GM12878 (cell line): ENCODE measurements around the gene GAS2L1. TPM values are rescaled to one million over a fixed set of nuclear protein-coding genes. Genes with fewer than 3 reads are reported as not detected.

ENCODE experiments used
- ATAC-seq: fragments of 200-7000 bp; cut with Tn5 transposase; 3 replicates; pipeline ENCODE4 v1.9.1; 2020; ENCODE audit warnings: mild to moderate bottlenecking, moderate library complexity
- BruUV-seq: library from RNA; stranded (reverse); fragments of 400-500 nt; replicated peaks from 2 replicates; lab custom pipeline; 2021; lab: Mats Ljungman, UMichigan
- CTCF ChIA-PET: fragments of 300-600 bp; sonication (Branson Sonifier 250); formaldehyde crosslinking; extraction: SDS; loops from one replicate; lab custom pipeline; 2021; ENCODE audit warnings: inconsistent platforms; lab: Yijun Ruan, JAX
- POLR2A ChIA-PET: fragments of 350-600 bp; formaldehyde crosslinking; extraction: SDS; loops from one replicate; lab custom pipeline; 2021; ENCODE audit warnings: inconsistent platforms; lab: Charles Lee
- RAD21 ChIA-PET: fragments of 300-600 bp; sonication (Branson Sonifier 250); formaldehyde crosslinking; loops from one replicate; lab custom pipeline; 2023; ENCODE audit warnings: antibody characterized with exemption; ENCODE audit not compliant: unreplicated experiment; lab: Charles Lee
- SMC1A ChIA-PET: fragments of 300-600 bp; sonication (Branson Sonifier 250); formaldehyde crosslinking; loops from one replicate; lab custom pipeline; 2023; ENCODE audit not compliant: unreplicated experiment, uncharacterized antibody; lab: Charles Lee
- DNase-seq: peaks from one replicate; pipeline ENCODE4 v3.0.0-alpha.2; 2011; ENCODE audit warnings: low read depth, low spot score
- FAIRE-seq: peaks from 3 replicates; lab custom pipeline; 2011; peaks lifted over from hg19 to GRCh38; lab: Jason Lieb, UNC
- H2AFZ ChIP-seq: 2 replicates; pipeline ENCODE4 v1.6.0; 2011; ENCODE audit warnings: low read depth, low read length, control low read depth; ENCODE audit not compliant: control insufficient read depth
- H3K27ac ChIP-seq: 2 replicates; pipeline ENCODE4 v1.5.1; 2011; ENCODE audit warnings: control low read depth; ENCODE audit not compliant: control insufficient read depth, insufficient read depth
- H3K27me3 ChIP-seq, 2 experiments: replicated peaks in 1 of 2; 2 replicates each; pipeline versions ENCODE4 v1.6.0 to v1.6.1; 2011; ENCODE audit warnings: low read length in 1 of 2; ENCODE audit not compliant: control insufficient read depth in 2 of 2, insufficient read depth in 2 of 2
- H3K36me3 ChIP-seq, 2 experiments: 2 replicates each; pipeline ENCODE4 v1.5.1; 2011; ENCODE audit warnings: low read length in 1 of 2; ENCODE audit not compliant: control insufficient read depth in 2 of 2, insufficient read depth in 2 of 2
- H3K4me1 ChIP-seq: 2 replicates; pipeline ENCODE4 v1.6.1; 2011; ENCODE audit warnings: mild to moderate bottlenecking, low read length, moderate library complexity, mixed read lengths; ENCODE audit not compliant: control insufficient read depth, insufficient read depth
- H3K4me2 ChIP-seq: 2 replicates; pipeline ENCODE4 v1.6.0; 2011; ENCODE audit warnings: control low read depth; ENCODE audit not compliant: control insufficient read depth, insufficient read depth
- H3K4me3 ChIP-seq: fragments of 200-600 bp; sonication (generic); 2 replicates; pipeline ENCODE4 v1.5.1; 2016
- H3K79me2 ChIP-seq: 2 replicates; pipeline ENCODE4 v1.6.0; 2011; ENCODE audit warnings: low read length; ENCODE audit not compliant: control insufficient read depth, insufficient read depth
- H3K9ac ChIP-seq: 2 replicates; pipeline ENCODE4 v1.8.0; 2011; ENCODE audit warnings: low read length, control low read depth, mixed read lengths; ENCODE audit not compliant: control insufficient read depth, insufficient read depth
- H3K9me3 ChIP-seq: replicated peaks from 3 replicates; pipeline ENCODE4 v1.5.1; 2011; ENCODE audit warnings: mild to moderate bottlenecking, low read length; ENCODE audit not compliant: control insufficient read depth, insufficient read depth
- H4K20me1 ChIP-seq: 2 replicates; pipeline ENCODE4 v1.6.0; 2011; ENCODE audit not compliant: control insufficient read depth, insufficient read depth
- BCL11A ChIP-seq: IDR thresholded peaks from 2 replicates; pipeline ENCODE4 v1.6.1; 2011; ENCODE audit warnings: low read depth, low read length
- BRCA1 ChIP-seq: IDR thresholded peaks from 2 replicates; pipeline ENCODE4 v1.6.1; 2011; ENCODE audit warnings: low read depth, low read length, improper control_type of control experiment
- E2F8 ChIP-seq: fragments of 450-650 bp; IDR thresholded peaks from 2 replicates; pipeline ENCODE4 v1.6.1; 2018; ENCODE audit warnings: mild to moderate bottlenecking, low read depth, moderate library complexity; ENCODE audit not compliant: partially characterized antibody
- GABPA ChIP-seq: IDR thresholded peaks from 2 replicates; pipeline ENCODE4 v1.6.1; 2014; ENCODE audit warnings: antibody characterized with exemption, low read depth, mild to moderate bottlenecking, inconsistent platforms
- NFXL1 ChIP-seq: fragments of 450-650 bp; IDR thresholded peaks from 2 replicates; pipeline ENCODE4 v1.6.1; 2017; ENCODE audit warnings: antibody characterized with exemption, mild to moderate bottlenecking, borderline replicate concordance
- SREBF2 ChIP-seq: IDR thresholded peaks from 2 replicates; pipeline ENCODE4 v1.6.1; 2012; ENCODE audit warnings: mild to moderate bottlenecking, low read length
- WGBS: methylation state at CpG from one replicate; pipeline ENCODE4 v1.1.6; 2016; ENCODE audit warnings: low lambda C conversion rate; ENCODE audit not compliant: insufficient replicate concordance, insufficient coverage; ENCODE audit errors: missing lambda C conversion rate; 5-methylcytosine and 5-hydroxymethylcytosine counted together
- in situ Hi-C: fragments of 300-500 bp; cut with MboI; formaldehyde crosslinking; loops from 9 replicates; pipeline ENCODE4 v1.14.3; 2018; ENCODE audit warnings: mixed read lengths
- intact Hi-C: fragments of 100-400 bp; cut with micrococcal nuclease; formaldehyde crosslinking; loops from one replicate; pipeline ENCODE4 v1.14.2; 2022; ENCODE audit not compliant: unreplicated experiment
- polyA plus RNA-seq, 11 experiments: library from polyadenylated mRNA; depleted of rRNA in 4 of 11; unstranded in 6 of 11; stranded (reverse) in 5 of 11; fragments of >200 nt; fragmentation: Nextera tagmentation in 4 of 11; fragmentation: Illumina TruSeq in 1 of 11; extraction: Ambion mirVana in 4 of 11; extraction: Trizol in 1 of 11; gene quantifications; 1 replicate in 1 of 11; 2 replicates in 10 of 11; pipeline versions ENCODE4 v1.2.1 to v1.2.3, GENCODE V29; 2011 to 2016; ENCODE audit warnings: inconsistent platforms in 2 of 11, missing spikeins in 2 of 11, low read depth in 1 of 11
- total RNA-seq, 4 experiments: library from RNA; depleted of rRNA in 3 of 4; stranded (reverse); fragments of >200 nt in 3 of 4; fragmentation: Illumina TruSeq in 1 of 4; extraction: Trizol in 1 of 4; gene quantifications; 2 replicates each; pipeline versions ENCODE4 v1.2.1 to v1.2.3, GENCODE V29; 2013 to 2021
- TF ChIP-seq, protein P1 (sequence below): fragments of 450-650 bp; IDR thresholded peaks from 2 replicates; pipeline ENCODE4 v1.6.1; 2017; ENCODE audit warnings: borderline replicate concordance
- TF ChIP-seq, protein P2 (sequence below): IDR thresholded peaks from 2 replicates; pipeline ENCODE4 v1.6.1; 2012; ENCODE audit warnings: low read depth, low read length, improper control_type of control experiment

GAS2L1 gene
- total and polyA plus RNA-seq, 10 of the 15 experiments (the other 5 are each of a cell fraction or from before 2014, with no cell fraction given) = 0.03 to 0.13 TPM; not detected in 8

- TF ChIP-seq E2F8 = no peak
- TF ChIP-seq BRCA1 = no peak
- TF ChIP-seq, protein P1, sequence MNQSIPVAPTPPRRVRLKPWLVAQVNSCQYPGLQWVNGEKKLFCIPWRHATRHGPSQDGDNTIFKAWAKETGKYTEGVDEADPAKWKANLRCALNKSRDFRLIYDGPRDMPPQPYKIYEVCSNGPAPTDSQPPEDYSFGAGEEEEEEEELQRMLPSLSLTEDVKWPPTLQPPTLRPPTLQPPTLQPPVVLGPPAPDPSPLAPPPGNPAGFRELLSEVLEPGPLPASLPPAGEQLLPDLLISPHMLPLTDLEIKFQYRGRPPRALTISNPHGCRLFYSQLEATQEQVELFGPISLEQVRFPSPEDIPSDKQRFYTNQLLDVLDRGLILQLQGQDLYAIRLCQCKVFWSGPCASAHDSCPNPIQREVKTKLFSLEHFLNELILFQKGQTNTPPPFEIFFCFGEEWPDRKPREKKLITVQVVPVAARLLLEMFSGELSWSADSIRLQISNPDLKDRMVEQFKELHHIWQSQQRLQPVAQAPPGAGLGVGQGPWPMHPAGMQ = no peak
- TF ChIP-seq SREBF2 = no peak
These were observed 28.4 kb downstream of the GAS2L1 start (continued) for GRCh38 chr22:29334696-29335344.

GRCh38 chr22:29335656-29336055 lies 29.2 kb downstream of the GAS2L1 start:
- ChIA-PET CTCF (no interaction called here), POLR2A (no interaction called here), SMC1A (no interaction called here), RAD21 (no interaction called here)
- Histone ChIP-seq H3K79me2 (no peaks in the 10 kb centered on the region), H3K9me3 (no peaks in the 10 kb centered on the region), H3K4me2 (no peak overlapping the region), H3K9ac (no peak overlapping the region), H3K4me3 (no peak overlapping the region), H3K4me1 (no peaks in the 10 kb centered on the region), H3K36me3 (peaks cover 17 to 51% of the 10 kb centered on the region in 2 experiments), H3K27me3 (no peaks in the 10 kb centered on the region), H4K20me1 (no peaks in the 10 kb centered on the region), H2AFZ (no peak overlapping the region), H3K27ac (no peak overlapping the region)
- intact Hi-C loops = no loop called here
- no peak for TF ChIP-seq GABPA
- no peak for TF ChIP-seq NFXL1
- TF ChIP-seq, protein P2, sequence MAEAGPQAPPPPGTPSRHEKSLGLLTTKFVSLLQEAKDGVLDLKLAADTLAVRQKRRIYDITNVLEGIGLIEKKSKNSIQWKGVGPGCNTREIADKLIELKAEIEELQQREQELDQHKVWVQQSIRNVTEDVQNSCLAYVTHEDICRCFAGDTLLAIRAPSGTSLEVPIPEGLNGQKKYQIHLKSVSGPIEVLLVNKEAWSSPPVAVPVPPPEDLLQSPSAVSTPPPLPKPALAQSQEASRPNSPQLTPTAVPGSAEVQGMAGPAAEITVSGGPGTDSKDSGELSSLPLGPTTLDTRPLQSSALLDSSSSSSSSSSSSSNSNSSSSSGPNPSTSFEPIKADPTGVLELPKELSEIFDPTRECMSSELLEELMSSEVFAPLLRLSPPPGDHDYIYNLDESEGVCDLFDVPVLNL = no peak
- no peak for TF ChIP-seq BCL11A
- no peak for ATAC-seq
- no peak for FAIRE-seq
- WGBS = 93% methylated on average over 9 of the region's 11 CpGs
- in situ Hi-C loops = no loop called here
- DNase-seq = no peak
- BruUV-seq = no TSS peak
